Stimulated activated CD8-positive, alpha-beta memory T cell treated with anti-CD3 and anti-CD28 coated beads, Interleukin-4, amount 100 ng/mL, for 48 hours (primary cell): Measurements from ENCODE around the gene GEMIN8.
A peak's percentile ranks its signal among the peaks of the same experiment; 100 is the strongest.

Source experiments
- DNase-seq: peaks from one replicate; pipeline ENCODE4 v3.0.0-alpha.2; 2020

Gene GEMIN8, protein sequence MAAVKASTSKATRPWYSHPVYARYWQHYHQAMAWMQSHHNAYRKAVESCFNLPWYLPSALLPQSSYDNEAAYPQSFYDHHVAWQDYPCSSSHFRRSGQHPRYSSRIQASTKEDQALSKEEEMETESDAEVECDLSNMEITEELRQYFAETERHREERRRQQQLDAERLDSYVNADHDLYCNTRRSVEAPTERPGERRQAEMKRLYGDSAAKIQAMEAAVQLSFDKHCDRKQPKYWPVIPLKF

DNA sequence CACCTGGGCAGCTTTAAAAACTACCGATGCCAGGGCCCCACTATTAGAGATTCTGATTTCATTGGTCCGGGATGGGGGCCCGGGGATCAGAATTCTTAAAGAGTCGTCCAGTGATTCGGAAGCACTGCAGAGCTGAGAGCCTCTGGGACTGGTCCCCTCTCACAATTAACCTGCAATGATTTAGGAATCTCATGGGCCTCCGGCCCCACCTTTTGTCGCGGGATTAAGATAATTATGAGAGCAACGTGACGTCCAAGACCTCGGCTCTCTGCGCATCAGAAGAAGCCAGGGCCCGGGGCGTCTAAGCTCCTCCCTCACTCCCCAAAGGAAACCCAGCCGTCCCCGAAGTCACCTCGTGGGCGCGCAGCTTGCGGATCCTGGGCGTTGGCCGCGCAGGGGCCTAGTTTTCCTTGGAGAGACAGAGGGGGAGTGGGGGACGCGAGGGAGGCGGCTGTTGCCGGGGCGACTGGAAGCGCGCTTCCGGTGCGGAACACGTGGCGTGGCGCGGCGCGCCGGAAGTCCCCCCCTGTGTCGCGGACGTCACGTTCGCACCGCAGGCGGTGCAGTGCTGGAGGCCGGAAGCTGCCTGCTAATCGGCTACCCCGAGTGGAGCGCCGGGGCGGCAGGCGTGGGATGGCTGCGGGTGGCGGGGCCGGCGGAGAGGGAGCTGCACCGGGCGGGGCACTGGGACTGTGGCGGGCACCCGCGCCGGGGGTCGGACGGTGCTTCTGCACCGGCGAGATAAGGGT, at the start of gene GEMIN8:
Gene GEMIN8 (minus strand): TSS at position 468 of the 749 bp plus-strand sequence. CDS start 8,414 bp downstream, outside the sequence.
- DNase-seq = peak; percentile 86

DNA sequence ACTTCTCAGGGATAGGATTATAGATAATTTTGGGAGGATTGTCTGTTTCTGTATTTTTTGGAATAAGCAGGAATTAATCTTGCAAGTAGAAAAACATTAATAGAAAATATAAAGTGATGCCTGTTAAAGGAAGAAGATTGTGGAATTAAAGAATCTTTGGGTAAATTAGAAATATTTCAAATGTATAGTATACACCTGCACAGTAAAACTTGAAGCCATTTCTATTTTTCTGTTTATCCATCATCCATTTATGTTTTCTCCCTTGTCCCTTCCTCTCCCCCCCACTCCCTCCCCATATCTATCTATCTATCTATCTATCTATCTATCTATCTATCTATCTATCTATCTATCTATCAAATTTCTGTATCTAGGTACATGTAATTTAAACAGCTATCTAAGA, 46.9 kb upstream of the GEMIN8 start:
- DNase-seq = no peak

DNA sequence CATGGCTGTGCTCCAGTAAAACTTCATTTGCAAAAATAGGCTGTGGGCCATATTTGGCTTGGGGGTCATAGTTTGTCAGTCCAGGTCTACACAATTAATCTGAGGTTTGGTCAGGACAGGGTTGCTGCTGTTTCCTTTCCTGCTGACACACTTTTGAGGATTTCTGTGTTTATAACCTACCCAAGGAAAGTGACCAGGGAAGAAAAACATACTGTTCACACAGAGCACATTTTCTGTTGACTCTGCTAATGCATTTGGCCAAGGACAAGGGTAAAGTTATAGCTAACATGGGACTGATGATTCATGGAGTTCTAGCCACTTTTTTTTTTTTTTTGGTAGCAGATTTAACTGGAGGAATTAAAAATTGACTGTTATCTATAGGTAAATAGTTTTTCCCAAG, 43.9 kb upstream of the GEMIN8 start:
- DNase-seq = no peak

DNA sequence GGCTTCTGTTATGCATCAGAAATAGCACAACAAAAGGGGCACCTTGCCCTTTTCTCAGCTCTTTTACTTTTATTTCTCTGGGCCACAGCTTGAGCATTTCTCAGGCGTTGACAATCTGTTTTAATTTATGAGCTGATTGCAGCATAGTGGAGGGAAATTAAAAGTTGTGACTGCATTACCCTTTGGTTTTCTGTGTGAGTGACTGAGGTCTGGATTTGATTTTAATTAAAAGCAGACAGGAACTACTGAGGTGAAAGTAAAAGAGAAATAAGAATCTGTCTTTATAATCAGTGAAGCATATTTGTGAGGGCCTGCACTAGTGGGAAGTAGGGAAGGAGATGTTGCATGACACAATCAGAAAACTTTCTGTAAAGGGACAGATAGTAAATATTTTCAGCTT, 43.4 kb upstream of the GEMIN8 start:
- DNase-seq = no peak

DNA sequence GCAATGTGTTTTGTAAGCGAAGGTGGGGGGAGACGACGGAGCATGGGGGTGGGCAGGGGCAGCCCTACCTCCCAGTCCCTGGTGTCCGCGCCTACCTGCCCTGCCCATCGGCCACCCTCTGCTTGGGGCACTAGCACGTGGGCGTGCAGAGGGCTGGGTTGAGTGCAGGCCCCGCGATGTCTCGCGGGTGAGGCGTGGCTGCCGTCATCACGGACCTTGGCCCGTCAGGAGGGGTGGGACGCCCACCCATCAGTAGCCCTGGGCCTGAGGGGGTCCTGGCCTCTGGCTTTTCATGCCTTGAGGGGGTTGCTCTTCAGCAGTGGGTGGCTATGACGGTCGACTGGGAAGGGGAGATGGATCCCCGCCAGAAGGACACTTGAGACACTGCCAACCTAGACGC, 36.1 kb upstream of the GEMIN8 start:
- DNase-seq = no peak

DNA sequence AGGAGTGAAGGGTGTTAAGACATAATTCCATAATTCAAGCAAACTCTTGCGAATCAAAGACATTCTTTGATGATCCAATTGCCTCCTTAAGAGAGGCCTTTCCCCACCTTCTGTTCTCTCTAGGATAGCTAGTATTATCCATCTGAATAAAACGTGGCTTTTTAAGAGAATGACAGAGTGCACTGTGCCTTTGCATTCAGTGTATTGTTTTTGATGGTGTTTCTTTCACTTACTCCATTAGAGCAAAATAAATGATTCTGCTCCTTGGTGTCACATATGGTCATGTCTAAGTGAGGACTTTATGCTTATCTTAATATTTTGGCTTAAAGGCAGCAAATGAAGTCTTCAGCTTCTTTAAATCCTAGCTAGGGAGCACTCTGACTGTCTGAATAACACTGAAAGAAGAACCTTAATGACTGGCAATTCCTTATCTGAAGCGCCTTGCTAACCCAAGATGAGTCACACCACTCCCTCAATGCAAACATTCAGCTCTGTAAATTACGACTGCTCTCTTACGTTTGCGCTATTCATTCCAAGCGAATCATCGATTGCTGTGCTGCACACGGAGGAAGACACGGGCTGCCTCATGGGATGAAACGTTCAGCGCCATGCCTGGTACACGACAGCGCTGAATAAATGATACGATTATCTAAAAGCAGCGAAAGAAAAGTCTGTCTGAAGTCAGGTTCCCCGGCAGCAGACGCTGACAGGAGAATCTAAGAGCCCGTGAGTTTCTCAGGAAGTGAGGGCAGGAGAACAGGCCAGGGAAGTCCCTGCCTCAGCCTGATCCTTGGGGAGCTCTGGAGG, 35.1 kb upstream of the GEMIN8 start:
- no peak for DNase-seq

DNA sequence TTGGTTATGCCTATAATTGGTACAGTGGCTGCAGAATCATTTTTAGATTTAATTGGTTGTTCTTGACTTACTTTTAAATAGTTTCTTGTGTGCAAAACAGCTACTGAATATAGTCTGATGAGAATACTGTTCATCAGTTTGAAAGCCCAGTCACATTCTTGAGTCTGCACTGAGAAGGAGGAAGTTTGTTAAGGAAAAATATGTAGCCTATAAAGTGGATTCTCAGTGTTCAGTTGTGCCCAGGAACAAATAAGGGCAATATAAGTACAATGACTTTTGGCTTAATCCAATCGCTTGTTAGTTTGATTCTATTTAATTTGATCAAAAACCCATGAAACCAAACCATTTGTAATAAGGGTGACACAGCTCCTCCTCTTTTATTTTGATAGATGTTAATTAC, 32.8 kb upstream of the GEMIN8 start:
- no peak for DNase-seq

DNA sequence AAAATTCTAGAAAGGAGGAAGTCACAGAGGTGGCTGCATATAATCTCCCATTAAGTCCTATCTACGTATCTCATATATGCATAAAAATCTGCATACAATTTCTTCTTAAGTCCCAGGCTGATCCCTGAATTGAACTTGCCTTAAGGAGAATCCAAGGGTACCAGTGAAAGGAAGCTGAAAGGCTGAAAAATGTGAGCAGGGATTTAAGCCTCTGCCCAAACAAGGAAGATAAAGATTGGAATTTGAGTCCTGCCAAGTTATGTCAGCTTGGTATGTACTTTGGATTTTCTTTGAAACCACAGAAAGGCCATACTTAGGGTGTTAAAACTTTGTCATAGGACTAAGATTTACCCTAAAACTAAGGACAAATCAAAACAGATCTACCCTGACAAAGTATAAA, 26.5 kb upstream of the GEMIN8 start:
- no peak for DNase-seq

DNA sequence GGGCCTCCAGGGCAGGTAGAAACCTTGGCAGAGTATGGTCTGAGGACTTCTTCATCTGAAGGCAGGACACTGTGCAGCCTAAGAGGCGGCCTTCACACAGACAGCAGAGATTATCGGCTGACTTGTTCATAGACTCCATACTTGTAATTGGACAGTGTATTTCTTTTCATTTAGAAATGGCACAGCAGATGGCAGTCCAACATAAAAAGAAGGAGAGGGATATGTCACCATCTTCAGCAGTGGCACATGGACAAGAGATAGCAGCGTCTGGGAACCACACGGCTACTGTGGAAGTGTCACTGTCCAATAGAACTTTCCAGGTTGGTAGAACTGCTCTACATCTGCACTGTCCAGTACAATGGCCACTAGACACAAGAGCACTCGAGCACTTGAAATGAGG, 21.7 kb upstream of the GEMIN8 start:
- no peak for DNase-seq

DNA sequence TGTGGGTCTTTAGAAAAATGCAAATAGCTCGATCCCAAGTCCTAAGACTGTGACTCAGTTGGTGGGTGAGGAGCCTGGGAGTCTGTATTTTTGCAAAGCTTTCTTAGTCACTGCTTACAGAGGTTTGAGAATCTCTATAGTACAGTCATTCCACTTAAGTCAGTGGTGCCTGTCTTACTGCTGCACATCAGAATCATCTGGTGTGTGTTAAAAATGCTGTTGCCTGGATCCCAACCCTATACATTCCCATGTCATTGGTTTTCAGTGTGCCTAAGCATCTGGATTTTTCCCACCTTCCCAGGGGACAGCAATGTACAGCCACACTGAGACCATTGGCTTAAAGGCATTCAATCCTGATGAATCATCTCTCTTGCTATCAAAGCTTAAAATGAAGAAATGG, 21.0 kb upstream of the GEMIN8 start:
- DNase-seq = no peak

DNA sequence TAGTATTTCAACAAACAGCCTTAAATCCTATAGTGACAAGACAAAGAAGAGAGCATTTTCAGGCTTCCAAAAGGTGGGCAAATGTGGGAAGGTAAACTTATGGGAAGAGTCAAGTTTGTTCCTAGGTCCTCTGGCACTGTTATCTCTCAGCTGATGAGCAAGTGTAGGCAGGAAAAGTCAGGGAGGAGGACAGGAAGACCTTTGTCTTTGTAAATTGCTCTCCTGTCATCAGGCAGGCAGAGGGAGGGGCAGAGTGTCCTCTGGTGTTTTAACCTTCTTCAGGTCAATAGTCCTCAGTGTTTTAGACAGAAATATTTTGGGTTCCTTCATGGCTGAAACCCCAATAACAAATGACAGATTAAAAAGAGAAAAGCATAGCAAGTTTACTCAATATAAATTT, 13.5 kb upstream of the GEMIN8 start:
- DNase-seq = no peak

DNA sequence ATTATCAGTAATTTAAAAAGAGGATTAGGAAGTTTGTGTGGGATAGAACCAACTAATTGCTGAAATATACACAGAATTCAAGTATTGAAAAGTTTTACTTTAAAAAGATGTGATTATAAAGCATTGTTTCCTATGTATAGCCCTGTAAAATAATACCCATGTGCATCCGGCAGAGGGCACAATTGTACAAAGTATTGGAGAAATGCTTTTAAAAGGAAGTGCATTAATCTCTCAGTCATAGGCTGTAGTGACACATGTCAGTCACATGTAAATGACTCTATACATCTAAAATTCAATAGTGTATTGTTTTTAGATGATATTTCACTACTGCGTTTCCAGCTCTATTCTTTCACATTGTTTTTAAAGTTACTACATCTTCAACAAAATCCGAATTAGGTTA, 9.7 kb upstream of the GEMIN8 start:
- DNase-seq = peak; percentile 58

DNA sequence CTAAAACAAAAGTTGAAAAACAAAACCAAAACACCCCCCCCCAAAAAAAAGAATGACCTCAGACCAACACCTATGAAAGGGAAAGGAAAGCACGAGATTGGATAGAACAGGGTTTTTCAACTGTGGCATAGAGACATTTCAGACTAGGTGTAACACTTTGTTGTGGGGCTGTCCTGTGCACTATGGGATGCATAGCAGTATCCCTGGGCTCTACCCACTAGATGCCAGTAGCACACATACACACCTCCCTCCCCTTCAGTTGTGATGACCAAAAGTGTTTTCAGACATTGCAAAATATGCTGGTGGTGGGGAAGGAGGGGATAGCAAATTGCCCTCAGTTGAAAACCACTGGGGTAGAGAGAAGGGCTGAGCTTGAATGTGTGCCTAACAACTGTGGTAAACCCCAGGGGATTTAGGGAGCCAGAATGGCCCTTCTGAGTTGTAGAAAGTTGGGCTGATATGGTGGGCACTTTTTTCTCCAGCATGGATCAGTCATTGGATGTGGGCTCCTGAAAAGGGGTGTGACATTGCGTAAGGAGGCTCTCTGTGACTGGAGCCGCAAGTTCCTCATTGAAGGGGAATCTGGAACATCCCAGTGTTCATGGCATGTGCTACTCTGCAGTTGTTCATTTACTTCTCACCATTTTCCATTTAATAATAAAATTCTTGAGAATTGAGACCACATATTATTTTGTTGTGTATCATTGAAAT, 8.8 kb upstream of the GEMIN8 start:
- no peak for DNase-seq

DNA sequence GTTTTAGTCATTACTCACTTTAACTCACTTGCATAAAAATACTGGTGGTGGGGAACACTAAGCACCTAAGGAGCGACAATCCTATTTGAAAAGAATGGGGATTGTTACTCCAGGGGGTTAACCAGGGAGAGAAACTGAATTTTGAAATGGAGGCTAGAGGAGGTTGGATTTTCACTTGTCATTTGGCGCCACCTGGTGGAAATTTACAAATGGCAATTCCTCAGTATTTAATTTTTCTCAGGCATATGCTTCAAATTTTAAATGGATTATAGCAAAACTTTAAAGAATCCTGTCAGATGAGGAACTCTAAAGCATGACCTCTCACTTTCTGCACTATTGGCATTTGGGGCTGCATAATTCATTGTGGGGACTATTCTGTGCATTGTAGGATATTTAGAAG, 2.7 kb upstream of the GEMIN8 start:
- DNase-seq = peak; percentile 65

DNA sequence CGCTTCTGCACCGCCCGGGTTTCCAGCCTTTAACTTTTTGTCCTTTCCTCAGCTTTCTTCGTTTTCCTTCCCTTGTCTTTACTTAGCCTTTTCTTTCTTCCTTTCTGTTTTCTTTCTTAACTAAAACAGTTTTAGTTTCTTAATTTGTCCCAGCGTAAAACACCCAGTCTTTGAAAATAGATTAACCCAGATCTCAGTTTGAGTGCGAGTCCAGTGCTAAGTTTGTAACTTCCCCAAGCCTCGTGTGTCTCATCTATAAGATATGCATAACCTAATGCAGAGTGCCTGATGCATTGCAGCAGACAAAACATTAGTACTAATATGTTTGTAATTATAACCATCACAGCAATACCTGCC, 460 bp upstream of the GEMIN8 start:
- DNase-seq = no peak

DNA sequence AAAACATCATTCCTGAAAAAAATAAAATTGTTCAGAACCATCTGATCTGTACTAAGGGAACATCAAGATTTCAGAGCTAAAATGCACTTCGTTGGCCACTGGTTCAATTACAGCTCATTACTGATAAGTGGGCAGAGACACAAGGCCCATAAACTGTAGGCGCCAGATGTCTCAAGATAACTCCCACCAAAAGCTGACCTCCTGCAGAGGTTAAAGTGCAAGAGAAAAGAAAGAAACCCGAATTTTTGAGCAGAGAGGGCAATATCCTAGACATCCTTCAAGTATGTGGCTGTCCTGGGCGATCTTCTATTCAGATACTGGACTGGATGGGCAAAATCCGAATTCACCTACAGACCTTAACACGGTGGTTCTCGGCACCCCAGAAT, 660 bp downstream of the GEMIN8 start:
- no peak for DNase-seq

DNA sequence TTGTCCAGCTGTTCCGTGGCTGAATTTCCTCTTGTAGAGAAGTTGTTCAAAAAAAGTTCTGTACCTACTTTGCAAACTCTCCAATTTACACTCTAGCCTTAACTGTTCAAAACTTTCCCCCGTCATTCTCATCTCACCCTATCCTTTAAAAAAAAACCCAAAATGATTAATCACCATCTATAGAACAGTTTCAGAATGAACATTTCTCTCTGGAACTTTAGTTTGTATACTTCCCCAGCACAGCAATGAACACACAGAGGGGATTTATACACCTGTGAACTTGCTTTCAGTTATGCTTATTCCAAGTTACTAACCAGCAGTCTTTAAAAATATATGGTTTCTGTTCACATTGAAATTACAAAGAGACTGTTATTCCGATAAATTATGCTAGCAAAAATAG, 1.2 kb downstream of the GEMIN8 start:
- no peak for DNase-seq

DNA sequence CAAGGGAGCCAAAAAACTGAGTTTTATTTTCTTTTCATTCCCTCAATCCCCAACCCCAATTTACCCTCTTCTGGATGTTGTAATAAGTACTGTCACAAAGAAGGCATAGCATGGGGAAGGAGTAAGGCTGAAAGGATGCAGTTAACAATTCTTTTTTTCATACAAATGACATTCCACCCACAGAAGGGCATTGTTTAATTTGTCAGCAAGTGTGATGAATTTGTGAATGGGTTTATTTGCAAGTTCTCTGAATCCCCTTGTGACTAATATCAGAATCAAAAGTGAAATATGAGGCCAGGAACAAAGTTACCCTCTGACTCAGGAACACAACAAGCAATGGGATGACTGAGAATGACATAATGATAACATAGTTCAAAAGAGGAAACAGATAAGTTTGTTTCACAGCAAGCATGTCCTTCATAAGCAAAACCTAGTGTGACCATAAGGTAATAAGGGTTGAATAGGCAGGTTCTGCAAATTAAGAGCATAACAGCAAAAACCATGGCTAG, 2.1 kb downstream of the GEMIN8 start:
- no peak for DNase-seq

DNA sequence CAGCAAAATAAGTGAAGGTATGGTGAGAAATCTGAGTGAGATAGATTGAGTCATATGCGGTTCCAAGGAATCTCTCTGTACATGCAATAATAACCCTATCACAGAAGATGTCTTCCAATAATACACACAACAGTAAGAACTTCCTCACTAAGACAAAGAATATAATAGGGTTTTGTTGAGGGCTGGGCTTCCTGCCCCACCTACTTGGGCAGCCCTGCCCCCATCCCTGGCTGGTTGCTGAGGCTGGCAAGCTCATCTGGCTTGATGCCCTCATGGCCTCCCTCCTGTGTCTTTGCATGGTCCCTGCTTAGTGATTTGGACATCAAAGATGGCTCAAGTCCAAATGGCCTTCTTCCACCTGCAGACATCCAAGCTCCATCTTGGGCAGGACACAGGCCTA, 2.7 kb downstream of the GEMIN8 start:
- DNase-seq = peak; percentile 26

DNA sequence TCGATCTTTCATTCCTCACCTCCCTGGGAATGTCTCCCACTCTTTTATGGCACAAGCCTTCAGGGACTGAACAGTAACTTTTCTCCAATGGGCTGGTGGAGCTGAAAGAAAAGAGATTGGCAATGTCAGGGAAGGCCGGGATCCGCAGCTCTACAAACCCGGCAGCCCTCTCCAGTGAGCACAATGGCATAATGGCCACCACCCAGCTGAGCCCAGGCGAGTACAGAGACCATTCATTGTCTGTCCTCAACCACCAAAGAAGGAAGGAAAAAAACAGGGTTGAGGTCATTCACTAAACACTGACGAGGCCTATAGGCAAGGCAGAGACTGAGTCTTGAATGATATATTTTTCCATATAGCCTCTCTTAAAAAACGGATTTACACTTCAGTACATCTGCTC, 3.6 kb downstream of the GEMIN8 start:
- no peak for DNase-seq

DNA sequence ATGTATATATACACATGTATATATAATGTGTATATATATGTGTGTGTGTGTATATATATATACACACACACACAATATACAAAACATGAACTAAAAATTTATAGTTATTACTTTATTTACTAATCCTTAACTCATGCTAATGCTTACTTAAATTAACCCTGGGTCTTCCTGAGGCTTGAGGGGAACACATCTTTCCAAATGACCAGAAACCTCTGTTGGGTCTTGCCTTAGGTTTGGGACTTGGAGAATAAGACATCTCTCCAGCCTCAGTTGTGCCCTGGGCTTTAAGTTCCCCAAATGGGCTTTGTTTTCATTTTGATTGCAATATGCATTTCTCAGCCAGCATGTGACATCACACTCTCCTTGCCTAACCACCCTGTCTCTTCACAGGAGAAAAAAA, 7.7 kb downstream of the GEMIN8 start:
- no peak for DNase-seq

DNA sequence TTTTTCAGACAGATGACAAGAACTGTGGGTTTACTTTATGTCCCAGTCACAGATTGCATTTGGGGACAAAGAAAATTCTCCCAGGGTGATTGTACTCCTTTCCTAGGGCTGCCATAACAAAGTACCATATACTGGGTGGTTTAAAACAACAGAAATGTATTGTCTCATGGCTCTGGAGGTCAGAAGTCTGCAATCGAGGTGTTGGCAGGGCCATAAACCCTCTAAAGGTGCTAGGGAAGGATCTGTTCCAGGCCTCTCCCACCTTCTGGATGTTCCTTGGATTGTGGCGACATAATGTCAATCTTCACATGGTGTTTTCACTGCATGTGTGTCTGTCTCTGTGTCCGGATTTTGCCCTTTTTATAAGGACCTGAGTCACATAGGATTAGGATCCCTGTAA, 12.3 kb downstream of the GEMIN8 start:
- DNase-seq = no peak

DNA sequence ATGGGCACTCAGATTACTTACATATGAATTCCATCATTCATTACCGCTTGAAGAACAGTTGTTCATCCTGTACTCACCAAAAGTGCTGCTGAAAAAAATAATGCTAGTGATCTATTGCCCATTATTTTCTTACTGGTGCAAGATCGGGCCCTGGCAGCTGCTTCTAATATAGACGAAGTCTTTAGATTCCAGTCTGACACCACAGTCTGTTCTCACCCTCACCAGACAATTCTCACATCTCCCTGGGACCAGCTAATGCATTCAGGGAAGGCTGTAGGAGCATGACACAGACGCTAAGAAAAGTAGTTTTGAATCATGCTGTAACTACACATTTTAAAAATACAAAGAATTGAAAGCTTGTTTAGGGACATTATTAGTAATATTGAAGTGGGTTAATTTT, 13.8 kb downstream of the GEMIN8 start:
- DNase-seq = no peak
